K562 (cell line): ENCODE measurements around the gene ZNRF2. TPM values are rescaled to one million over a fixed set of nuclear protein-coding genes. Genes with fewer than 3 reads are reported as not detected.

Experiments
- ADNP ChIP-seq: fragments of 200-800 bp; sonication (Bioruptor generic); IDR thresholded peaks from 2 replicates; pipeline ENCODE4 v1.6.1; 2016; ENCODE audit warnings: missing genetic modification characterization, missing compliant biosample characterization
- CBX5 ChIP-seq: IDR thresholded peaks from 2 replicates; pipeline ENCODE4 v1.6.1; 2014; ENCODE audit warnings: low read depth, borderline replicate concordance
- CCNT2 ChIP-seq: IDR thresholded peaks from 2 replicates; pipeline ENCODE4 v1.6.1; 2011; ENCODE audit warnings: borderline replicate concordance, low read depth, mild to moderate bottlenecking, moderate library complexity, mixed read lengths, low read length; ENCODE audit not compliant: insufficient read length; ENCODE audit errors: extremely low read depth
- EWSR1 ChIP-seq: fragments of 450-650 bp; IDR thresholded peaks from 2 replicates; pipeline ENCODE4 v1.6.1; 2018; ENCODE audit warnings: borderline replicate concordance, mild to moderate bottlenecking, low read depth, moderate library complexity; ENCODE audit not compliant: partially characterized antibody
- FOXJ2 ChIP-seq: fragments of 200-800 bp; sonication (Bioruptor generic); IDR thresholded peaks from 2 replicates; pipeline ENCODE4 v1.6.1; 2016; ENCODE audit warnings: missing genetic modification characterization, missing compliant biosample characterization
- ILK ChIP-seq: fragments of 450-650 bp; IDR thresholded peaks from 2 replicates; pipeline ENCODE4 v1.6.1; 2016; ENCODE audit warnings: missing genetic modification characterization, low read depth, mild to moderate bottlenecking, missing compliant biosample characterization, moderate library complexity, borderline replicate concordance
- POLR2B ChIP-seq: fragments of 450-650 bp; IDR thresholded peaks from 2 replicates; pipeline ENCODE4 v1.6.1; 2018; ENCODE audit warnings: low read depth; ENCODE audit not compliant: partially characterized antibody
- RHOXF2B ChIP-seq: fragments of 250-450 bp; sonication (Bioruptor Pico); conservative IDR thresholded peaks from 2 replicates; pipeline ENCODE4 v1.5.1; 2021
- RNF219 ChIP-seq: fragments of 250-450 bp; sonication (Bioruptor Pico); IDR thresholded peaks from 2 replicates; pipeline ENCODE4 v1.5.0; 2022; ENCODE audit warnings: mild to moderate bottlenecking
- SMARCB1 ChIP-seq: IDR thresholded peaks from 2 replicates; pipeline ENCODE4 v1.6.1; 2011; ENCODE audit warnings: improper control_type of control experiment, low read depth; ENCODE audit not compliant: insufficient read length
- SNIP1 ChIP-seq: fragments of 450-650 bp; IDR thresholded peaks from 2 replicates; pipeline ENCODE4 v1.7.1; 2017; ENCODE audit warnings: low read depth, mild to moderate bottlenecking
- TGIF2 ChIP-seq: sonication (generic); formaldehyde crosslinking; IDR thresholded peaks from 2 replicates; pipeline ENCODE4 v1.8.1; 2022; ENCODE audit warnings: mild to moderate bottlenecking, missing genetic modification reagents, moderate library complexity
- THRAP3 ChIP-seq: fragments of 450-650 bp; IDR thresholded peaks from 2 replicates; pipeline ENCODE4 v1.6.1; 2016; ENCODE audit warnings: mild to moderate bottlenecking, inconsistent platforms, borderline replicate concordance
- UBTF ChIP-seq, 2 experiments: IDR thresholded peaks; 2 replicates each; pipeline ENCODE4 v1.6.1; 2012; ENCODE audit warnings: improper control_type of control experiment in 2 of 2, low read depth in 2 of 2, low read length in 2 of 2, borderline replicate concordance in 1 of 2
- USF1 ChIP-seq: sonication (generic); formaldehyde crosslinking; IDR thresholded peaks from 2 replicates; pipeline ENCODE4 v1.9.0; 2022; ENCODE audit warnings: mild to moderate bottlenecking, missing genetic modification reagents
- ZNF140 ChIP-seq: fragments of 250-450 bp; sonication (Bioruptor Pico); IDR thresholded peaks from 2 replicates; pipeline ENCODE4 v1.8.0; 2021; ENCODE audit warnings: moderate library complexity, mild to moderate bottlenecking, inconsistent platforms
- ZNF184 ChIP-seq: sonication (generic); formaldehyde crosslinking; IDR thresholded peaks from 2 replicates; pipeline ENCODE4 v1.5.0; 2020; ENCODE audit warnings: missing genetic modification reagents
- ZNF24 ChIP-seq: fragments of 450-650 bp; IDR thresholded peaks from 2 replicates; pipeline ENCODE4 v1.6.1; 2016
- ZNF316 ChIP-seq: fragments of 450-650 bp; IDR thresholded peaks from 2 replicates; pipeline ENCODE4 v1.6.1; 2016
- ZNF395 ChIP-seq: fragments of 200-800 bp; sonication (Bioruptor generic); IDR thresholded peaks from 2 replicates; pipeline ENCODE4 v1.6.1; 2017; ENCODE audit warnings: missing genetic modification characterization, missing compliant biosample characterization
- ZNF778 ChIP-seq: fragments of 450-650 bp; formaldehyde crosslinking; IDR thresholded peaks from 2 replicates; pipeline ENCODE4 v1.4.0; 2020; ENCODE audit warnings: mild to moderate bottlenecking, moderate library complexity
- polyA plus RNA-seq, 8 experiments: library from polyadenylated mRNA; depleted of rRNA in 4 of 8; stranded (reverse) in 5 of 8; unstranded in 3 of 8; fragments of >200 nt; fragmentation: Nextera tagmentation in 2 of 8; fragmentation: Illumina TruSeq in 1 of 8; extraction: Ambion mirVana in 2 of 8; extraction: Trizol in 1 of 8; gene quantifications; 2 replicates each; pipeline versions ENCODE4 v1.2.1 to v1.2.3, GENCODE V29; 2011 to 2014; ENCODE audit warnings: inconsistent platforms in 1 of 8, missing spikeins in 1 of 8
- total RNA-seq, 7 experiments: library from RNA; depleted of rRNA in 6 of 7; stranded (reverse); fragments of >200 nt in 6 of 7; fragmentation: Illumina TruSeq in 2 of 7; extraction: Trizol in 2 of 7; gene quantifications; 2 replicates each; pipeline versions ENCODE4 v1.2.1 to v1.2.3, GENCODE V29; 2011 to 2021; ENCODE audit warnings: low replicate concordance in 1 of 7

ZNRF2 gene
- total and polyA plus RNA-seq, 9 of the 15 experiments (the other 6 are each of a cell fraction or from before 2014, with no cell fraction given): 1.1 to 13.9 (median 5.5) TPM

- no peak for TF ChIP-seq FOXJ2 (tag)
- TF ChIP-seq USF1 (CRISPR knock-in tag): no peak
- no peak for TF ChIP-seq CCNT2
- TF ChIP-seq SMARCB1: no peak
- TF ChIP-seq THRAP3: no peak
- no peak for TF ChIP-seq UBTF (IDR thresholded peaks at IDR 0.05; ENCODE audit: borderline replicate concordance in 1 of 2, low read depth in 2 of 2, low read length in 2 of 2)
- no peak for TF ChIP-seq TGIF2 (CRISPR knock-in tag)
- no peak for TF ChIP-seq ADNP (tag)
- TF ChIP-seq ILK: no peak
- no peak for TF ChIP-seq RNF219 (CRISPR knock-in tag)
- TF ChIP-seq RHOXF2B (CRISPR knock-in tag): no peak
- peak; percentile 71; the same call in 1 of the 2 replicates for TF ChIP-seq ZNF395
- TF ChIP-seq ZNF24: no peak
- no peak for TF ChIP-seq ZNF140
- no peak for TF ChIP-seq ZNF316
- no peak for TF ChIP-seq POLR2B
- TF ChIP-seq SNIP1: no peak
- TF ChIP-seq ZNF184: no peak
- TF ChIP-seq EWSR1: no peak
- TF ChIP-seq CBX5: no peak
- no peak for TF ChIP-seq ZNF778 (CRISPR knock-in tag)
Measured at GRCh38 chr7:30240106-30240800, 44.1 kb upstream of the ZNRF2 start (continued).
